Astrocyte (in vitro differentiated cells and primary cell): Measurements from ENCODE around the gene GRK5.

ENCODE experiments used
- CTCF ChIP-seq: IDR thresholded peaks from 2 replicates; pipeline ENCODE4 v1.5.1; 2011; ENCODE audit warnings: low read depth, mild to moderate bottlenecking, inconsistent platforms, low read length, moderate library complexity; ENCODE audit not compliant: insufficient read depth
- EZH2 ChIP-seq: IDR thresholded peaks from 2 replicates; pipeline ENCODE4 v1.6.1; 2012; ENCODE audit warnings: mild to moderate bottlenecking, low read length, inconsistent platforms; ENCODE audit not compliant: insufficient read depth

DNA sequence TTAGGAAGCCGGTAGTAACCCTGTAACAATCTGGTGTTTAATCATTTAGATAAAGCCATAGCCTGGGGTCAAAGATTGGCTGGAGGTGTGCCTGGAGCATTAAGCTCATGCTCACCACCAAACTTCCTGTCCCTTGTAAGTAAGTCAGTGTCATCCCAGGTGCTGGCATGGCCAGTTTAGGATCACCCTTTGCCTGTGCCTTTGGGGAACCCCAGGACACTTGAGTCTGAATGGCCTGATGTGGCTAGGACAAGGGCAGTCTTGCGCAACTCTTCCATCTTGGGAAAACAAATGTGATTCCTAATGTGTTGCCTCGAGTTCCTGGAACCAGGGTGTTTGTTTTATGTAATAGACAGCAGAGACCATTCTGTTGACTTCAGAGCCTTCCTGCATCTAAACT is 154.8 kb downstream of the GRK5 start:
- TF ChIP-seq CTCF: no peak
- TF ChIP-seq EZH2: no peak
